ENCODE measurements around the gene CCL23. TPM values are rescaled to one million over a fixed set of nuclear protein-coding genes. Genes with fewer than 3 reads are reported as not detected.
"Not testable (repeated sequence)": the region's sequence is repeated elsewhere in the genome, so short reads cannot be mapped to it uniquely, and the experiment has no call there.

CCL23 gene
- total RNA-seq, 1 donor from 2014 or later: not detected

GRCh38 chr17:35998756-35999155 lies 19.0 kb downstream of the CCL23 start:
- TF ChIP-seq, protein P1, sequence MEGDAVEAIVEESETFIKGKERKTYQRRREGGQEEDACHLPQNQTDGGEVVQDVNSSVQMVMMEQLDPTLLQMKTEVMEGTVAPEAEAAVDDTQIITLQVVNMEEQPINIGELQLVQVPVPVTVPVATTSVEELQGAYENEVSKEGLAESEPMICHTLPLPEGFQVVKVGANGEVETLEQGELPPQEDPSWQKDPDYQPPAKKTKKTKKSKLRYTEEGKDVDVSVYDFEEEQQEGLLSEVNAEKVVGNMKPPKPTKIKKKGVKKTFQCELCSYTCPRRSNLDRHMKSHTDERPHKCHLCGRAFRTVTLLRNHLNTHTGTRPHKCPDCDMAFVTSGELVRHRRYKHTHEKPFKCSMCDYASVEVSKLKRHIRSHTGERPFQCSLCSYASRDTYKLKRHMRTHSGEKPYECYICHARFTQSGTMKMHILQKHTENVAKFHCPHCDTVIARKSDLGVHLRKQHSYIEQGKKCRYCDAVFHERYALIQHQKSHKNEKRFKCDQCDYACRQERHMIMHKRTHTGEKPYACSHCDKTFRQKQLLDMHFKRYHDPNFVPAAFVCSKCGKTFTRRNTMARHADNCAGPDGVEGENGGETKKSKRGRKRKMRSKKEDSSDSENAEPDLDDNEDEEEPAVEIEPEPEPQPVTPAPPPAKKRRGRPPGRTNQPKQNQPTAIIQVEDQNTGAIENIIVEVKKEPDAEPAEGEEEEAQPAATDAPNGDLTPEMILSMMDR (conservative IDR thresholded peaks at IDR 0.05): no peak
- peaks cover 28% of the 10 kb centered on the region for H3K27me3 Mint-ChIP-seq (ENCODE audit: low read depth)
- DNase-seq (ENCODE audit: low read depth, low spot score): no peak
- no peak overlapping the region for H3K4me3 Mint-ChIP-seq
- H3K27ac Mint-ChIP-seq (ENCODE audit: unreplicated experiment): no peak overlapping the region
- H3K4me1 Mint-ChIP-seq: peaks cover 13% of the 10 kb centered on the region
- peaks cover 2% of the 10 kb centered on the region for H3K9me3 Mint-ChIP-seq
- no peaks in the 10 kb centered on the region for H3K36me3 Mint-ChIP-seq (ENCODE audit: low read depth)

- Mint-ChIP-seq H3K4me1 (peaks cover 13% of the 10 kb centered on the region), H3K9me3 (peaks cover 2% of the 10 kb centered on the region), H3K27me3 (ENCODE audit: low read depth) (peaks cover 28% of the 10 kb centered on the region), H3K36me3 (ENCODE audit: low read depth) (no peaks in the 10 kb centered on the region), H3K4me3 (no peak overlapping the region), H3K27ac (ENCODE audit: unreplicated experiment) (no peak overlapping the region)
- TF ChIP-seq, protein P1 (conservative IDR thresholded peaks at IDR 0.05): no peak
- no peak for DNase-seq (ENCODE audit: low read depth, low spot score)
Measured at GRCh38 chr17:35998018-35998545, 19.7 kb downstream of the CCL23 start.

DNA sequence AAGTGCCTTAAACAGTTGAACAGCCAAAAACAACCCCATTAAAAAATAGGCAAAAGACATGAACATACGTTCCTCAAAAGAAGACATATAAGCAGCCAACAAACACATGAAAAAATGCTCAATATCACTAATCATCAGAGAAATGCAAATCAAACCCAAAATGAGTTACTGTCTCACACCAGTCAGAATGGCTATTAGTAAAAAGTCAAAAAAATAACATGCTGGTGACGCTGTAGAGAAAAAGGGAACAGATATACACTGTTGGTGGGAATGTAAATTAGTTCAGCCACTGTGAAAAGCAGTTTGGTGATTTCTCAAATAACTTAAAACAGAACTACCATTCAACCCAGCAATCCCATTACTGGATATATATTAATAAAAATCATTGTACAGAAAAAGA lies 22.4 kb downstream of the CCL23 start:
- not testable (repeated sequence) for H3K27ac Mint-ChIP-seq (ENCODE audit: unreplicated experiment); DNase-seq (ENCODE audit: low read depth, low spot score); H3K9me3 Mint-ChIP-seq; H3K36me3 Mint-ChIP-seq (ENCODE audit: low read depth); H3K4me1 Mint-ChIP-seq; H3K4me3 Mint-ChIP-seq
- peaks cover 28% of the 10 kb centered on the region for H3K27me3 Mint-ChIP-seq (ENCODE audit: low read depth)

DNA sequence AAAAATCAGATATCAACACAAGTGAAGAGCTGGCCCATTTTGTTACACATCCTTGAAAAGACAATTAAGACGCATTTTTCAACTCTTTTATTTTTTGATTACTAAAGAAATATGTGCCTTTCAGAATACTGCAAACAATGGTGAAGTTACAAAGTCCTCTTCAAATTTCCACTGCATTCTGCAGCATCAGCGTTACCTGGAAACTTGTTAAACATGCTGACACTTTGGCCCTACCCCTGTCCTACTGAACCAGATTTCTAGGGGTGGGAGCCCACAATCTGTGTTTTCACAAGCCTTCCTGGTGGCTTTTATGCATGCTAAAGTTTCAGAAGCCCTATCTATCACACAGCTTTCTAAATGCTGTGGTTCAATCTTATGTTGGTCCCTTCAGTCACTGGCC lies 26.7 kb downstream of the CCL23 start:
- TF ChIP-seq, protein P1 (conservative IDR thresholded peaks at IDR 0.05): no peak
- no peak for DNase-seq (ENCODE audit: low read depth, low spot score)

DNA sequence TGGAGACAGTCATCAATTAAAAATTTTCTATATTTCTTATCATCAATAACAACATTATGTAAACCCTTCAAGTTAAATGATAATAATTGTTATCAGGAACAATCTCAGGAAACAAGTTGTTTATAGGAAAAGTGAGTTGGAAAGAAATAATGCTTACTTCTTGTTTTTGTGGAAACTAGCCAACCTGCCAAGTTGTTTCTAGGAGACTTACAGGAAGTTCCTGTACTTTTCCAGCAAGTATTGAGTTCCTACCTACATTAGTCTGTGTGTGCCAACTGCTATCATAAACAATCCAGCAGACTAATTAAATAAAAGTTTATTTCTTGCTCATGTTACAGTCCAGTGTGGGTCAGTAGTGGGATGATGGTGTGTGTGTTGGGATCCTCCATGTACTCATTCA lies 29.6 kb downstream of the CCL23 start:
- Mint-ChIP-seq H3K27ac (ENCODE audit: unreplicated experiment) (no peak overlapping the region), H3K36me3 (ENCODE audit: low read depth) (peaks cover 4% of the 10 kb centered on the region), H3K9me3 (peaks cover 8% of the 10 kb centered on the region), H3K4me3 (no peak overlapping the region), H3K4me1 (no peaks in the 10 kb centered on the region), H3K27me3 (ENCODE audit: low read depth) (no peaks in the 10 kb centered on the region)
- no peak for DNase-seq (ENCODE audit: low read depth, low spot score)
- TF ChIP-seq, protein P1 (conservative IDR thresholded peaks at IDR 0.05): no peak

More for the DNA sequence above, 26.7 kb downstream of the CCL23 start:
- Mint-ChIP-seq H3K27ac (ENCODE audit: unreplicated experiment) (no peak overlapping the region), H3K4me1 (no peaks in the 10 kb centered on the region), H3K36me3 (ENCODE audit: low read depth) (peaks cover 4% of the 10 kb centered on the region), H3K9me3 (peaks cover 11% of the 10 kb centered on the region), H3K27me3 (ENCODE audit: low read depth) (peaks cover 16% of the 10 kb centered on the region), H3K4me3 (no peak overlapping the region)

- peaks cover 8% of the 10 kb centered on the region for H3K9me3 Mint-ChIP-seq
- peaks cover 5% of the 10 kb centered on the region for H3K27me3 Mint-ChIP-seq (ENCODE audit: low read depth)
- no peak within 1 kb of the TSS for H3K4me3 Mint-ChIP-seq
- no peak within 1 kb of the TSS for H3K27ac Mint-ChIP-seq (ENCODE audit: unreplicated experiment)
- H3K4me1 Mint-ChIP-seq: no peaks in the 10 kb centered on the region
- no peak for DNase-seq (ENCODE audit: low read depth, low spot score)
- H3K36me3 Mint-ChIP-seq (ENCODE audit: low read depth): peaks cover 4% of the 10 kb centered on the region
- TF ChIP-seq, protein P1 (conservative IDR thresholded peaks at IDR 0.05): no peak
Measured at GRCh38 chr17:35986643-35987042, 31.1 kb downstream of the CCL23 start, which contains the start of gene CCL14. Gene CCL14 (minus strand): TSS chr17:35986729. CDS start chr17:35986649, 80 bp downstream.

Measured in neural crest cell (in vitro differentiated cells).